ENCODE measurements around the gene LRP1.

DNA sequence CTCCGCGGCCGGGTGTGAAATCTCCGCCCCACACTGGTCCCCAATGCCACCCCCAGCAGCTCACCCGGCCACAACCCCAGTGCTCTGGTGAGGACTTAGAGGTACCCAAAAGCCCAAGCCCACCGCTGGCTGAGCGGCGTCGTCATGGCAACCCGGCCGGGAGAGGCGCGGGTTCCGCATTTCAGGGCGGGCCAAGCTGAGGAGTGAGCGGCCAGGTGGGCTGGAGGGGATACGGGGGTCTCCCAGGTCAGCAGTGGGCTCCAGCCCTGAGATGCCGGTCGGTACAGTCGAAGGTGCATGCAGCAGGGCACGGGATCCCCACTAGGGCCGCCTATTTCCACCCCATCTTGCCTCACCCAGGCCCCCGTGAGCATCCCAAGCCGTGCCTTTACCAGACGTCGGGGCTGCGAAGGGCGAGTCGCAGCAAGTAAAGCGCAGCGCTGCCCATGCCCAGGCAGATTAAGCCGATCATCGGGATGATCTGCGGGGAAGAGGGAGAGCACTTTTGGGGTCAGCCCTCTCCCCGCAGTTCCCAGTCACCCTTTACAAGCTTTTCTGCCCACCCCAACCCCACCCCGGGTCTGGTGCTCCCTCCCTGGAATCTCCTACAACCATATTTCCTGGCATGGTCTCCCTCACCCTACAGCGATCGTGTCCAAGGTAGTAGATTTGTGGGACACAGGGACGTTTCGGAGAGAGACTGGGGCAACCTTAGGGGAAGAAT, 108.1 kb downstream of the LRP1 start:
- no peak for TF ChIP-seq YY1 (IDR thresholded peaks at IDR 0.05; ENCODE audit: insufficient read depth, insufficient read length)
- TF ChIP-seq SUZ12 (IDR thresholded peaks at IDR 0.05; ENCODE audit: extremely low read depth, insufficient read depth, insufficient read length): no peak
- TF ChIP-seq ZNF274 (IDR thresholded peaks at IDR 0.05; ENCODE audit: low read depth, low read length): no peak

Data from NT2/D1 (cell line).